Measurements from ENCODE around the gene FOLR1. TPM values are rescaled to one million over a fixed set of nuclear protein-coding genes. Genes with fewer than 3 reads are reported as not detected.
A peak's percentile ranks its signal among the peaks of the same experiment; 100 is the strongest.

Gene FOLR1
- total and polyA plus RNA-seq, 9 of the 15 experiments (the other 6 are each of a cell fraction or from before 2014, with no cell fraction given), result 0.22 to 2.3 (median 1.0) TPM

- intact Hi-C loops (cut with micrococcal nuclease), result no loop called here
- 57% methylated on average over 7 of the region's 7 CpGs for WGBS (ENCODE audit: insufficient coverage, low coverage, missing lambda C conversion rate)
Measured at GRCh38 chr11:72221386-72222075, 29.6 kb downstream of the FOLR1 start.

More at GRCh38 chr11:72221386-72222075, 29.6 kb downstream of the FOLR1 start:
- Histone ChIP-seq H3K27me3 (ENCODE audit: control insufficient read depth in 2 of 2, insufficient read depth in 2 of 2, low read length in 2 of 2) (no peaks in the 10 kb centered on the region), H3K4me1 (replicated peaks in 1 of 2; ENCODE audit: control insufficient read depth in 2 of 2, insufficient read depth in 2 of 2, low read length in 2 of 2) (peaks cover 35 to 44% of the 10 kb centered on the region in 2 experiments), H3K27ac (ENCODE audit: extremely low read depth, low read depth, low read length) (no peak overlapping the region), H3K4me2 (ENCODE audit: insufficient read depth, low read length) (no peak overlapping the region; the same call in 1 of the 2 replicates), H3K79me2 (ENCODE audit: control insufficient read depth, insufficient read depth, low read length) (peaks cover 24% of the 10 kb centered on the region), H2AFZ (ENCODE audit: low read depth, low read length) (peak overlapping the region; percentile 82), H4K20me1 (replicated peaks; ENCODE audit: control insufficient read depth, insufficient read depth, low read length) (no peaks in the 10 kb centered on the region), H3K9me1 (ENCODE audit: control insufficient read depth, insufficient read depth, low read length) (peaks cover 5% of the 10 kb centered on the region), H3K9ac (ENCODE audit: insufficient read depth in 1 of 2, low read depth in 2 of 2, low read length in 2 of 2) (peak overlapping the region; percentile 69 to 72; a peak in 3 of 4 replicates), H3K4me3 (no peak overlapping the region), H3K9me3 (replicated peaks; ENCODE audit: control insufficient read depth, insufficient read depth, low read depth, low read length) (no peaks in the 10 kb centered on the region), H3K36me3 (ENCODE audit: control insufficient read depth, insufficient read depth, low read length) (peaks cover 5% of the 10 kb centered on the region; the same call in 2 of the 3 replicates)
- FAIRE-seq, result no peak
- ChIA-PET POLR2A (interaction anchor here (0.7 to 2.1 kb wide), 3 partner anchors 17 to 197 kb away, joined by 3 to 9 read pairs (median 3); no protein-coding TSS in a partner anchor), CTCF (ENCODE audit: low intra/inter-chr PET ratio) (interaction anchor here (0.6 kb wide), 1 partner anchor 45 kb away, joined by 3 read pairs; no protein-coding TSS in a partner anchor)
- BruUV-seq (replicated peaks), result no TSS peak
- in situ Hi-C loops (cut with MboI), result no loop called here
- no peak for ATAC-seq
- TF ChIP-seq UBTF (IDR thresholded peaks at IDR 0.05; ENCODE audit: borderline replicate concordance in 1 of 2, low read depth in 2 of 2, low read length in 2 of 2), result no peak
- TF ChIP-seq TCFL5 (CRISPR knock-in tag; conservative IDR thresholded peaks at IDR 0.05), result no peak
- TF ChIP-seq KLF10 (CRISPR knock-in tag; IDR thresholded peaks at IDR 0.05), result no peak
- no peak for TF ChIP-seq SMAD3 (CRISPR knock-in tag; conservative IDR thresholded peaks at IDR 0.05)
- TF ChIP-seq SPI1 (IDR thresholded peaks at IDR 0.05; ENCODE audit: borderline replicate concordance, low read depth, low read length), result peak; percentile 65; the same call in 1 of the 2 replicates
- DNase-seq (ENCODE audit: extremely low read depth in 1 of 4, low spot score in 3 of 4), result peak in 1 of 4 experiments; percentile 3

Data from K562 (cell line).